IMR-90 (cell line): ENCODE results near the gene STING1. TPM values are rescaled to one million over a fixed set of nuclear protein-coding genes. Genes with fewer than 3 reads are reported as not detected.

Experiments used
- ATAC-seq: fragments of 200-7000 bp; cut with Tn5 transposase; 2 replicates; pipeline ENCODE4 v1.9.1; 2020; ENCODE audit warnings: low read depth, mild to moderate bottlenecking, moderate library complexity
- BruUV-seq: library from RNA; stranded (reverse); fragments of 400-500 nt; replicated peaks from 2 replicates; lab custom pipeline; 2021; lab: Mats Ljungman, UMichigan
- CTCF ChIA-PET: fragments of 300-600 bp; formaldehyde crosslinking; extraction: SDS; loops from one replicate; lab custom pipeline; 2021; ENCODE audit warnings: antibody characterized with exemption; lab: Yijun Ruan, JAX
- POLR2A ChIA-PET: fragments of 300-600 bp; sonication (Branson Sonifier 250); formaldehyde crosslinking; loops from one replicate; lab custom pipeline; 2022; ENCODE audit warnings: antibody characterized with exemption; ENCODE audit not compliant: unreplicated experiment; lab: Charles Lee
- DNase-seq: peaks from one replicate; pipeline ENCODE4 v3.0.0; 2013
- H2AFZ ChIP-seq: replicated peaks from 2 replicates; pipeline ENCODE3; 2013; ENCODE audit warnings: low read length, mild to moderate bottlenecking; ENCODE audit not compliant: poor library complexity
- H2AK5ac ChIP-seq: 2 replicates; pipeline ENCODE4 v1.6.1; 2013; ENCODE audit warnings: low read depth, low read length, inconsistent platforms
- H2AK9ac ChIP-seq: replicated peaks from 2 replicates; pipeline ENCODE3; 2013; ENCODE audit warnings: mild to moderate bottlenecking, low read depth, low read length, moderate library complexity; ENCODE audit not compliant: poor library complexity
- H2BK120ac ChIP-seq: 2 replicates; pipeline ENCODE4 v1.6.1; 2013; ENCODE audit warnings: low read depth, low read length, inconsistent platforms
- H2BK15ac ChIP-seq: 3 replicates; pipeline ENCODE4 v1.6.1; 2013; ENCODE audit warnings: low read depth, low read length, inconsistent platforms
- H2BK20ac ChIP-seq: 2 replicates; pipeline ENCODE4 v1.6.1; 2013; ENCODE audit warnings: low read depth, mild to moderate bottlenecking, inconsistent platforms, low read length, moderate library complexity
- H2BK5ac ChIP-seq: 2 replicates; pipeline ENCODE4 v1.6.1; 2013; ENCODE audit warnings: mild to moderate bottlenecking, low read depth, low read length, inconsistent platforms; ENCODE audit not compliant: poor library complexity, severe bottlenecking
- H3K14ac ChIP-seq: replicated peaks from 2 replicates; pipeline ENCODE4 v1.6.1; 2013; ENCODE audit warnings: low read depth, low read length, inconsistent platforms
- H3K18ac ChIP-seq: 2 replicates; pipeline ENCODE4 v1.6.1; 2013; ENCODE audit warnings: low read depth, low read length, control low read depth
- H3K23ac ChIP-seq: 2 replicates; pipeline ENCODE4 v1.6.1; 2013; ENCODE audit warnings: low read depth, low read length, inconsistent platforms
- H3K27ac ChIP-seq: 2 replicates; pipeline ENCODE4 v1.5.1; 2013; ENCODE audit warnings: mild to moderate bottlenecking, control low read depth, low read length; ENCODE audit not compliant: insufficient read depth
- H3K27me3 ChIP-seq: 2 replicates; pipeline ENCODE4 v1.6.1; 2013; ENCODE audit warnings: low read length; ENCODE audit not compliant: control insufficient read depth, insufficient read depth
- H3K36me3 ChIP-seq: 2 replicates; pipeline ENCODE4 v1.6.1; 2013; ENCODE audit warnings: low read length, mixed read lengths; ENCODE audit not compliant: control insufficient read depth, insufficient read depth
- H3K4ac ChIP-seq: 2 replicates; pipeline ENCODE4 v1.6.1; 2013; ENCODE audit warnings: low read depth, low read length, inconsistent platforms
- H3K4me1 ChIP-seq: 2 replicates; pipeline ENCODE4 v1.6.1; 2013; ENCODE audit warnings: low read length, mixed read lengths; ENCODE audit not compliant: control insufficient read depth, insufficient read depth
- H3K4me2 ChIP-seq: 2 replicates; pipeline ENCODE4 v1.6.1; 2013; ENCODE audit warnings: low read depth, mild to moderate bottlenecking, control low read depth, low read length, moderate library complexity
- H3K4me3 ChIP-seq: 2 replicates; pipeline ENCODE4 v1.5.1; 2013; ENCODE audit warnings: low read depth, mild to moderate bottlenecking, control low read depth, low read length, moderate library complexity; ENCODE audit not compliant: insufficient read depth
- H3K56ac ChIP-seq: 2 replicates; pipeline ENCODE4 v1.6.1; 2013; ENCODE audit warnings: low read length, inconsistent platforms; ENCODE audit not compliant: insufficient read depth; ENCODE audit errors: extremely low read depth
- H3K79me1 ChIP-seq, 2 experiments: 2 replicates each; pipeline ENCODE4 v1.6.1; 2013; ENCODE audit warnings: low read length in 2 of 2, inconsistent platforms in 1 of 2, low read depth in 1 of 2
- H3K9ac ChIP-seq: 2 replicates; pipeline ENCODE4 v1.6.1; 2013; ENCODE audit warnings: low read depth, low read length, control low read depth
- H3K9me1 ChIP-seq: 2 replicates; pipeline ENCODE4 v1.6.1; 2013; ENCODE audit warnings: low read length, inconsistent platforms; ENCODE audit not compliant: insufficient read depth
- H3K9me3 ChIP-seq: 2 replicates; pipeline ENCODE4 v1.6.1; 2013; ENCODE audit warnings: low read length; ENCODE audit not compliant: control insufficient read depth, insufficient read depth
- H4K20me1 ChIP-seq: 2 replicates; pipeline ENCODE4 v1.6.1; 2013; ENCODE audit warnings: low read length, inconsistent platforms; ENCODE audit not compliant: insufficient read depth
- H4K5ac ChIP-seq: 2 replicates; pipeline ENCODE4 v1.6.1; 2013; ENCODE audit warnings: mild to moderate bottlenecking, low read depth, low read length, control low read depth
- H4K8ac ChIP-seq, 2 experiments: 2 replicates each; pipeline ENCODE4 v1.6.1; 2013; ENCODE audit warnings: low read depth in 2 of 2, low read length in 2 of 2, control low read depth in 1 of 2, inconsistent platforms in 1 of 2
- H4K91ac ChIP-seq: 2 replicates; pipeline ENCODE4 v1.6.1; 2013; ENCODE audit warnings: low read depth, low read length, inconsistent platforms; ENCODE audit not compliant: insufficient read depth
- CEBPB ChIP-seq: IDR thresholded peaks from 2 replicates; pipeline ENCODE4 v1.6.1; 2012; ENCODE audit warnings: low read depth, low read length, improper control_type of control experiment
- CHD1 ChIP-seq: IDR thresholded peaks from 2 replicates; pipeline ENCODE4 v1.6.1; 2012; ENCODE audit warnings: low read depth, low read length, improper control_type of control experiment
- CTCF ChIP-seq: conservative IDR thresholded peaks from 2 replicates; pipeline ENCODE4 v1.5.1; 2012; ENCODE audit warnings: mild to moderate bottlenecking, low read depth, low read length, improper control_type of control experiment
- FOS ChIP-seq: fragments of 150-350 bp; IDR thresholded peaks from 2 replicates; pipeline ENCODE4 v1.6.1; 2016; ENCODE audit warnings: low read depth, low read length
- MAFK ChIP-seq: IDR thresholded peaks from 2 replicates; pipeline ENCODE4 v1.6.1; 2012; ENCODE audit warnings: low read depth, low read length, improper control_type of control experiment
- NFE2L2 ChIP-seq: fragments of 150-350 bp; IDR thresholded peaks from 2 replicates; pipeline ENCODE4 v1.6.1; 2016; ENCODE audit warnings: low read depth, mild to moderate bottlenecking, low read length
- RCOR1 ChIP-seq: IDR thresholded peaks from 2 replicates; pipeline ENCODE4 v1.6.1; 2012; ENCODE audit warnings: mild to moderate bottlenecking, low read length, improper control_type of control experiment; ENCODE audit not compliant: insufficient replicate concordance
- SMC3 ChIP-seq: fragments of 150-350 bp; IDR thresholded peaks from 2 replicates; pipeline ENCODE4 v1.6.1; 2016; ENCODE audit warnings: low read depth, mild to moderate bottlenecking, antibody characterized with exemption, low read length, moderate library complexity
- WGBS, 2 experiments: methylation state at CpG; one replicate each; pipeline versions ENCODE4 v1.1.5 to v1.1.7; 2013; ENCODE audit warnings: missing lambda C conversion rate in 2 of 2; ENCODE audit not compliant: insufficient read length in 1 of 2; ENCODE audit errors: extremely low coverage in 2 of 2; 5-methylcytosine and 5-hydroxymethylcytosine counted together
- dilution Hi-C: fragments of 300-500 bp; cut with HindIII; formaldehyde crosslinking; loops from one replicate; pipeline ENCODE4 v1.14.3; 2018; ENCODE audit warnings: low sequenced_read_pairs; ENCODE audit not compliant: unreplicated experiment
- in situ Hi-C: fragments of 300-500 bp; cut with MboI; formaldehyde crosslinking; loops from 3 replicates; pipeline ENCODE4 v1.14.3; 2019; ENCODE audit warnings: low sequenced_read_pairs, inconsistent platforms, mixed read lengths
- intact Hi-C: fragments of 100-400 bp; cut with micrococcal nuclease; formaldehyde crosslinking; loops from 2 replicates; pipeline ENCODE4 v1.10.0; 2022
- polyA plus RNA-seq, 3 experiments: library from polyadenylated mRNA; depleted of rRNA; stranded (reverse); fragments of >200 nt; gene quantifications; 2 replicates each; pipeline ENCODE4 v1.2.3, GENCODE V29; 2012; ENCODE audit warnings: low replicate concordance in 1 of 3
- total RNA-seq: library from RNA; depleted of rRNA; stranded (reverse); fragments of >200 nt; gene quantifications from 2 replicates; pipeline ENCODE4 v1.2.3, GENCODE V29; 2012
- TF ChIP-seq, protein P1 (sequence below): fragments of 150-350 bp; IDR thresholded peaks from 2 replicates; pipeline ENCODE4 v1.6.1; 2017; ENCODE audit warnings: mild to moderate bottlenecking, antibody characterized with exemption, low read length, low read depth

The STING1 gene
- total and polyA plus RNA-seq, 2 of the 4 experiments (the other 2 are of a cell fraction): 18.6 to 63.5 TPM

GRCh38 chr5:139473565-139473964 is 9.0 kb downstream of the STING1 start:
- peak overlapping the region; percentile 78 for H4K5ac ChIP-seq
- H3K36me3 ChIP-seq: peaks cover 14% of the 10 kb centered on the region
- H2BK20ac ChIP-seq: no peak overlapping the region
- peak overlapping the region; percentile 31 for H2AK9ac ChIP-seq
- H3K4me2 ChIP-seq: no peak overlapping the region
- H3K23ac ChIP-seq: peak overlapping the region; percentile 19; the same call in 1 of the 2 replicates
- peak overlapping the region; percentile 13; the same call in 1 of the 2 replicates for H4K91ac ChIP-seq
- peaks cover 24% of the 10 kb centered on the region for H3K4me1 ChIP-seq
- H2BK120ac ChIP-seq: peak overlapping the region; percentile 67; the same call in 1 of the 2 replicates
- H3K14ac ChIP-seq: peak overlapping the region; percentile 55; the same call in 1 of the 2 replicates
- H3K27me3 ChIP-seq: no peaks in the 10 kb centered on the region
- no peak overlapping the region for H3K9ac ChIP-seq
- CTCF ChIA-PET: interaction anchor here (0.6 to 1.1 kb wide), 2 partner anchors 52 to 779 kb away, joined by 3 read pairs; no protein-coding TSS in a partner anchor
- peak overlapping the region; percentile 30; the same call in 1 of the 3 replicates for H2BK15ac ChIP-seq
- H3K79me1 ChIP-seq: peaks cover 3 to 22% of the 10 kb centered on the region in 2 experiments; a peak in 2 of 4 replicates
- H2AK5ac ChIP-seq: no peak overlapping the region
- H4K20me1 ChIP-seq: no peaks in the 10 kb centered on the region; the same call in 1 of the 2 replicates
- H3K4me3 ChIP-seq: no peak overlapping the region
- H3K4ac ChIP-seq: peak overlapping the region; percentile 80
- dilution Hi-C loops: no loop called here
- ATAC-seq: no peak
- no peak overlapping the region for H2BK5ac ChIP-seq
- H3K9me3 ChIP-seq: no peaks in the 10 kb centered on the region
- peaks cover 24% of the 10 kb centered on the region for H3K9me1 ChIP-seq
- WGBS, 2 experiments: no CpG with 5 or more reads among the region's 2 CpGs
- in situ Hi-C loops: no loop called here
- intact Hi-C loops: no loop called here
- peak overlapping the region; percentile 39; the same call in 1 of the 2 replicates for H3K18ac ChIP-seq
- no peak overlapping the region for H3K27ac ChIP-seq
- no peak overlapping the region for H3K56ac ChIP-seq
- no TSS peak for BruUV-seq
- H2AFZ ChIP-seq: peak overlapping the region; percentile 50
- H4K8ac ChIP-seq: peak overlapping the region; percentile 51 to 58; a peak in 2 of 4 replicates
- TF ChIP-seq, protein P1, sequence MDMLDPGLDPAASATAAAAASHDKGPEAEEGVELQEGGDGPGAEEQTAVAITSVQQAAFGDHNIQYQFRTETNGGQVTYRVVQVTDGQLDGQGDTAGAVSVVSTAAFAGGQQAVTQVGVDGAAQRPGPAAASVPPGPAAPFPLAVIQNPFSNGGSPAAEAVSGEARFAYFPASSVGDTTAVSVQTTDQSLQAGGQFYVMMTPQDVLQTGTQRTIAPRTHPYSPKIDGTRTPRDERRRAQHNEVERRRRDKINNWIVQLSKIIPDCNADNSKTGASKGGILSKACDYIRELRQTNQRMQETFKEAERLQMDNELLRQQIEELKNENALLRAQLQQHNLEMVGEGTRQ: no peak
- TF ChIP-seq CHD1: no peak
- TF ChIP-seq CEBPB: no peak
- TF ChIP-seq CTCF: no peak
- TF ChIP-seq SMC3: no peak
- no peak for TF ChIP-seq MAFK
- no peak for TF ChIP-seq FOS
- no peak for TF ChIP-seq NFE2L2
- no peak for TF ChIP-seq RCOR1
- DNase-seq: no peak
- POLR2A ChIA-PET: no interaction called here
